GM19035 (cell line): ENCODE data around the gene PLXND1.
"Not testable (repeated sequence)": the region's sequence is repeated elsewhere in the genome, so short reads cannot be mapped to it uniquely, and the experiment has no call there.

Source experiments
- ATAC-seq: cut with Tn5 transposase; IDR thresholded peaks from one replicate; pipeline ENCODE4 v1.9.1; 2021; ENCODE audit not compliant: unreplicated experiment

PLXND1 gene, protein sequence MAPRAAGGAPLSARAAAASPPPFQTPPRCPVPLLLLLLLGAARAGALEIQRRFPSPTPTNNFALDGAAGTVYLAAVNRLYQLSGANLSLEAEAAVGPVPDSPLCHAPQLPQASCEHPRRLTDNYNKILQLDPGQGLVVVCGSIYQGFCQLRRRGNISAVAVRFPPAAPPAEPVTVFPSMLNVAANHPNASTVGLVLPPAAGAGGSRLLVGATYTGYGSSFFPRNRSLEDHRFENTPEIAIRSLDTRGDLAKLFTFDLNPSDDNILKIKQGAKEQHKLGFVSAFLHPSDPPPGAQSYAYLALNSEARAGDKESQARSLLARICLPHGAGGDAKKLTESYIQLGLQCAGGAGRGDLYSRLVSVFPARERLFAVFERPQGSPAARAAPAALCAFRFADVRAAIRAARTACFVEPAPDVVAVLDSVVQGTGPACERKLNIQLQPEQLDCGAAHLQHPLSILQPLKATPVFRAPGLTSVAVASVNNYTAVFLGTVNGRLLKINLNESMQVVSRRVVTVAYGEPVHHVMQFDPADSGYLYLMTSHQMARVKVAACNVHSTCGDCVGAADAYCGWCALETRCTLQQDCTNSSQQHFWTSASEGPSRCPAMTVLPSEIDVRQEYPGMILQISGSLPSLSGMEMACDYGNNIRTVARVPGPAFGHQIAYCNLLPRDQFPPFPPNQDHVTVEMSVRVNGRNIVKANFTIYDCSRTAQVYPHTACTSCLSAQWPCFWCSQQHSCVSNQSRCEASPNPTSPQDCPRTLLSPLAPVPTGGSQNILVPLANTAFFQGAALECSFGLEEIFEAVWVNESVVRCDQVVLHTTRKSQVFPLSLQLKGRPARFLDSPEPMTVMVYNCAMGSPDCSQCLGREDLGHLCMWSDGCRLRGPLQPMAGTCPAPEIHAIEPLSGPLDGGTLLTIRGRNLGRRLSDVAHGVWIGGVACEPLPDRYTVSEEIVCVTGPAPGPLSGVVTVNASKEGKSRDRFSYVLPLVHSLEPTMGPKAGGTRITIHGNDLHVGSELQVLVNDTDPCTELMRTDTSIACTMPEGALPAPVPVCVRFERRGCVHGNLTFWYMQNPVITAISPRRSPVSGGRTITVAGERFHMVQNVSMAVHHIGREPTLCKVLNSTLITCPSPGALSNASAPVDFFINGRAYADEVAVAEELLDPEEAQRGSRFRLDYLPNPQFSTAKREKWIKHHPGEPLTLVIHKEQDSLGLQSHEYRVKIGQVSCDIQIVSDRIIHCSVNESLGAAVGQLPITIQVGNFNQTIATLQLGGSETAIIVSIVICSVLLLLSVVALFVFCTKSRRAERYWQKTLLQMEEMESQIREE (N-terminal part only)

DNA sequence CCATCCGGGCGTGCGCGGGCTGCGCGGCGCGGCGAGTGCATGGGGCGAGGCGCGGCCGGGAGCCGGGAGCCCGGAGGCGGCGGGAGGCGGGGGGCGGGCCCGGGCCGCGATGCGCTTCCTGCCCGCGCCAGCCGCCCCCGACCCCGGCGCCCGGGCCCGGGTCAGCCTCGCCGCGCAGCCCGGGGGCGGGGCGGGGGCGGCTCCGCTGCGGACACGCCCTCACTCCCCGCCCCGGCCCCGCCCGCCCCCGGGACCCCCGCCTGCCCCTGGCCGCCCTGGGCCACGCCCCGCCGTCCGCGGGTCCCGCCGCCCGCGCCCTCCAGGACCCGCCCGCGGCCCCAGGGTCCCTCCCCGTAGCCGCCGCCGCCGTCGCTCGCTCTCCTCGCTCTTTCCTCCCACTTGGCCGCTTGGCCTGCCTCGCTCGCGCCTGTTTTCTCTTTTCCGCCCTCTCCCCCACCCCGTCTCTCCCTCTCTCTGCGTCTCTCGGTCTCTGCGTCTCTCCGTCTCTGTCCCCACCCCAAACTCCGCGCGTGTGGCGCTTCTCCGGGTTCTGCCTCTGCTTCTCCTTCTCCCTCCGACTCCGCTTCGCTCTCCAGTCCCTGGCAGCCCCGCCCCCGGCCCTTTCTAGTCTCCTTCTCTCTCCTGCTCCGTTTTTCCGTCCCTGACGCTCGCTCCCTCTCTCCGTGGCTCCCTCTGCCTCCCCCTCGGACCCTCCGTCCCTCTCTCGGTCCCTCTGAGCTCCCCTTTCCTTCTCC lies at the start of gene PLXND1:
Gene PLXND1 (minus strand): TSS at position 41 of the 755 bp plus-strand sequence. CDS start 37 bp downstream, at position 4.
- no peak for ATAC-seq

DNA sequence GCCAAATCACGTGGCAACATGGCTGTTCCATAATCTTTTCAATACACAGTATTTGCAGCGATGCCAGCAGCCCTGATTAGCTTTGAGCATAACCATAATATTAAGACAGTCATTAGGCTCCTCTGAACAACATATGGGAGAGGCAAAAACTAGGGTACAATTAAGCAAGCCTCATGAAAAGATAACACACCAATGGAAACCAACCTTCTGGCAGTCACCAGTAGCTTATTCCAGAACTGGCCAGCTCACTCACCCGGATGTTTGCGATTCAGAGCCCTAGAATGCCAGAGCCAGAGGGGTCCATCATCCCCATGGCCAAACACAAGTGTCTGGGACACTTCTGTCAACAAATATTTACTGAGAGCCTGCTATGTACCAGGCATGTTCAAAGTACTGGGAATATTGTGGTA lies 48.8 kb upstream of the PLXND1 start:
- no peak for ATAC-seq

DNA sequence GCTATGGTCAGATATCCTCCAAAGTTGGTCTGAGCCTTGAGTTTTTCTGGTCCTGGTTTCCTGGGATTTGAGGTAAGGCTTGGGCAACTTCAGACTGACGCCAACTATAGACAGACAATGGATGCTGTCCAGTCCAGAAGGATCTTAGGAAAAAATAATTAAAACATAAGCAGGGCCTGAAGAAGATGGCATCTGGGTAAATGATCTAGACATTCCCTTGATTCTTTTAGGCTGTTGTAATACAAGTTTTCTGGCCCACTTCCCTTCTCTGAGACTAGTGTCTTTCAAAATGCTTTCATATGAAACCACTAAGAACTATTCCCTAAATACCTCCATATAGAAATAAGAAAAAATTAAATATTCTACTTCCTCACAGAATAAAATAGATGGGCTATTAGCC lies 47.7 kb upstream of the PLXND1 start:
- ATAC-seq = no peak

DNA sequence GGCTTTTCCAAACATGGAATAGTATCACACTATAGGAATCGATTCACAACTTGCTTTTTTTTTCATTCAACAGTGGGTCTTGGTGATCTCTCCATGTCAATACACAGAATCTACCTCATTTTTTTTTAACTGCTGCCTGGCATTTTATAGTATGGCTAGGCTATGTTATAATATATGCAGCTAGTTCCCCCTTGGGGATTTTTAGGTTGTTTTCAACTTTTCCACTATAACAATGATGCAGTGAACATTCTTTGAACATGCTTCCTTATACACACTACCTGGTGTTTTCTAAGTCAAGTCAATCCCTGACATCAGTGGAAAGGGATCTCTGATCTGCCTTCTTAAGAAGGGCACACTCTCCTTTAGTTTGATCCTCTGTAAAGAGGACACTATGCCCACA lies 46.5 kb upstream of the PLXND1 start:
- no peak for ATAC-seq

DNA sequence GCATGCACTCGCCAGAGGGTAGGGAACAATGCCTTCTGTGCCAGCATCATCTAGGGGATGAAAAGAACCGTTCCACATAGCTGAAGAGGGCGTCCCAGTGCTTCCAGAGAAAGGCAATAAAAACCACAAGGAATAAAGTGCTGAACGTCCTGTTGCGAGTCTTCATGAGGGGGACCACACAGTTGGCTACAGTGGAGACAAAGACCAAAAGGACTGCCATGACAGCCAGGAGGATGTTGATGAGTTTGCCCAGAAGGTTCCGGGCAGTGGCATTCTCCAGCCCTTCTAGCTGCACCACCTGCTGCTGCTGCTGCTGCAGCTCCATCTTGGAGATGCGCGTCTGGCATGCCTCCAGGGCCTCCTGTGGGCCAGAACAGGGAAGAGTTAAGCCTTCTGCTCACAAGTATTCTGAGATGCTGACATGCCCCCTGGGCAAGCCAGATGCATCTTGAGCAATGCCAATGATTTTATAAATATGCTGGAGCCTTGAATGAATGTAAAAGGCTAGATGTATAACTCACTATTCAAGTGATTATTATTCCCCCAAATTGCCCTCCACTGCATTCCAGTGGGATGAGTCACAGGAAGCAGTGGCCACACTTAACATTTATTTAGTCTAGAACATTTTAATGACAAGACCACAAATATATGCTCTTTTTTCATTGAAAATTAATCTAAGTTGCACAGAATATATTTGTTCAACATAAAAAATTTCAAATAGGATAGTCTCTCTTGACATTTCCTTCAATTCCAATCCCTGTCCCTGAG lies 45.1 kb upstream of the PLXND1 start:
- ATAC-seq = no peak

DNA sequence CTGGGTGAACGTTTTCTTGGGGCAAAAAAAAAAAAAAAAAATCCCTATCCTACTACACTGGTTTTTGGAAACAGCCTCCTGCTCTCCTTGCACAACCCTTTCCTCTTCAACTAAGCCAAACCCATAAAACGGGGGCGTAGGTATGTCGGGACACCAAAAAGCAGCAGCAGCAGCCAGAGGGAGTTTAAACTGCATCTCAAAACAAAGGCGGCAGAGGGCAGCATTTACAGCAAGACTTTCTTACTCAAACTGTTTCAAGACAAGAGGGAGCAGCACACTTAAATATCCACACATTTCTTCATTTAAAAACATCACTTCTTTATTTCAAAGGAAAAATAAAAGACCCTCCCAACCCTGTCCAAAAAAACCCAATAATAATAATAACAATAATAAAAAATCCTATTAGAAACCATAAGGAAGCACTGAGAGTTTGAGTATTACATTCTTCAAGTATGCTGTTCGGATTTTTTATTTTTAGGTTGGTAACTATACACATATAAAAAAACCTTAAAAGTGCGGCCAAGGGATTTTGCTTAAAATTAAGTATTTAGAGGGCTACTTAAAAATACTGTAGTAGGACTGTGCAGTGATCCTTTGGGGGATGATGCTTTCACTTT lies 43.9 kb upstream of the PLXND1 start:
- ATAC-seq = no peak

DNA sequence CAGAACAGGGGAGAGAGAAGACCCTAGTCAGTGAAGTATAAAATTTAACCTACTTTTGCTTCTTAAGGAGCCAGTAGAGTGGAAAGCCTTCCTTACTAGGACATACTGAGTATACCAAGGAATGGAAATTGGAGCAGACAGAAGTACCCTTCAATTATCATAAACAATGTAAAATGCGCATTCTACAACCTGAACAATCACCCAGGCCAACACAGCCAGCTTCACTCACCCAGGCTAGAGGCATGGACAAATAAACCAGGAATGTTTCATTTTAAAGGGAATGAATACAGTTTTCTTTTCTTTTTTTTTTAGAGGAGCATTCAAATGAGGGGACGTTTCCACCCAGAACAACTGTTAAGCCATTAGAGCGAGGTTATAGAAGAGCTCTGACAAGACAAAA lies 41.9 kb upstream of the PLXND1 start:
- no peak for ATAC-seq

GRCh38 chr3:129645286-129645685 lies 38.8 kb upstream of the PLXND1 start:
- ATAC-seq = no peak

- no peak for ATAC-seq
Measured at GRCh38 chr3:129644836-129645235, 38.4 kb upstream of the PLXND1 start.

DNA sequence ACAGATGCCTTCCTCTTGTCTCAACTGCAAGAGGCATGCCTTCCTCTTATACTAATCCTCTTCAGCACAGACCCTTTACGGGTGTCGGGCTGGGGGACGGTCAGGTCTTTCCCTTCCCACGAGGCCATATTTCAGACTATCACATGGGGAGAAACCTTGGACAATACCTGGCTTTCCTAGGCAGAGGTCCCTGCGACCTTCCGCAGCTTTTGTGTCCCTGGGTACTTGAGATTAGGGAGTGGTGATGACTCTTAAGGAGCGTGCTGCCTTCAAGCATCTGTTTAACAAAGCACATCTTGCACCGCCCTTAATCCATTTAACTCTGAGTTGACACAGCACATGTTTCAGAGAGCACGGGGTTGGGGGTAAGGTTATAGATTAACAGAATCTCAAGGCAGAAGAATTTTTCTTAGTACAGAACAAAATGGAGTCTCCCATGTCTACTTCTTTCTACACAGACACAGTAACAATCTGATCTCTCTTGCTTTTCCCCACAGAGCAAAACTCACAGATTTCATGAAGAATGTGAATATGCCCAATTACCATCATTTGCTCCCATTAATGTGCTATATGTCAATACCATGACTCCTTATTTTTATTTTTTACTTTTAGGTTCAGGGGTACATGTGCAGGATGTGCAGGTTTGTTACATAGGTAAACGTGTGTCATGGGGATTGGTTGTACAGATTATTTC lies 35.2 kb upstream of the PLXND1 start:
- not testable (repeated sequence) for ATAC-seq

- ATAC-seq = not testable (repeated sequence)
Measured at GRCh38 chr3:129640985-129641384, 34.5 kb upstream of the PLXND1 start.

- no peak for ATAC-seq
Measured at GRCh38 chr3:129638481-129638880, 32.0 kb upstream of the PLXND1 start.

- ATAC-seq = no peak
Measured at GRCh38 chr3:129636082-129636481, 29.6 kb upstream of the PLXND1 start.

GRCh38 chr3:129635656-129636055 lies 29.2 kb upstream of the PLXND1 start:
- no peak for ATAC-seq

DNA sequence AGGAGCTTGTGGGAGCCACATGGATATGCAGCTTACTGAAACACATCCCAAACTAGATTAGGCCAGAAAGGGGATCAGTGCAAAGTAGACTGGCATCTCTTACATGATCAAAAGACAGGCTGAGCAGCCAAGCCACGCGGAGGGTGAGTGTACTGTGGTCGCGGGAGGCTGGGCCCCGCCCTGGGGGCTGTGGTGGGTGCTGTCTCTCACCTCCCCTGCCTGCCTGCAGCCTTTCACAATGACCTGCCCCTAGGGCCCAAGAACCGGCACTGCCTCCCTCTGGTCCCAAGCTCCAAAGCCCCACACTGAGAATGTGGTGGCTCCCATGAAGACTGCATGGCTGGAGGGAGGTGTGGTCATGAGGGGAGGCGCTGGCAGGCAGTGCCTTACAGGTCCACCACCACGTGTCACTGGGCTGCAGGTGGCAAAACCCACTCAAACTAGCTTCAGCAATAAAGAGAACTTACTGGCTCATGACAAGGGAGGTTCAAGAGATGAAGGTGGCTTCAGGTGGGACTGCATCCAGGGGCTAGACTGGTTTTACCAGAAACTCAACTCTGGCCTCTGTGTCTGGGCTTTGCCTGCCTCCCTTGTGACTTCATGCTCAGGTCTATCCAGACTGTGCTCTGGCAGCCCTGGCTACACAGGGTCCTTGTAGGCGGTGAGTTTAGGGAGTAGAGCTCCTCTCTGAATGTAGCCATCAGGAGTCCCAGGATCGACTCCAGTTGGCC lies 27.4 kb upstream of the PLXND1 start:
- ATAC-seq = no peak

- ATAC-seq = no peak
Measured at GRCh38 chr3:129632977-129633376, 26.5 kb upstream of the PLXND1 start.

DNA sequence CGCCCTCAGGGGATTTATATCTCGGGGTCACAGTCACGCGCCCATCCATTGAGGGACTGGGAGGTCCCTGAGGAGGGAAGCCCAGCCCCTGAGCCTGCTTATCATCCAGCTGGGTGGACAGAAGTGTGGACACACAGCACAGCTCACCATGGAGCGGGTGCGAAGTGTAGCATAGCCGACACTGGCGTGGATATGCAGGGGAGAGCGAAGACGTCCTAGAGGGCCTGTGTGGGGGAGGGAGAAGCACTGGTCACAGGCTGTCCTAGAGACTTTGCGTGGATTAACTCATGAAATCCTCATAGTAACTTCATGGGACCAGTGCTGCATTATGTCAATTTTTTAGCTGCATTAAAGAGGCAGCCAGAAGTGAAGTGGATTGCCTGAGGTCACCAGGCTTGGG lies 26.1 kb upstream of the PLXND1 start:
- no peak for ATAC-seq

- ATAC-seq = no peak
Measured at GRCh38 chr3:129632056-129632455, 25.6 kb upstream of the PLXND1 start.
